ELF-1 (cell line): ENCODE results near the gene ITPR3.
A peak's percentile ranks its signal among the peaks of the same experiment; 100 is the strongest.
"Not testable (repeated sequence)": the region's sequence is repeated elsewhere in the genome, so short reads cannot be mapped to it uniquely, and the experiment has no call there.

Experiments used
- DNase-seq: peaks from one replicate; pipeline ENCODE4 v3.0.0-alpha.2; 2016; ENCODE audit warnings: low read depth, low spot score

Gene ITPR3

DNA sequence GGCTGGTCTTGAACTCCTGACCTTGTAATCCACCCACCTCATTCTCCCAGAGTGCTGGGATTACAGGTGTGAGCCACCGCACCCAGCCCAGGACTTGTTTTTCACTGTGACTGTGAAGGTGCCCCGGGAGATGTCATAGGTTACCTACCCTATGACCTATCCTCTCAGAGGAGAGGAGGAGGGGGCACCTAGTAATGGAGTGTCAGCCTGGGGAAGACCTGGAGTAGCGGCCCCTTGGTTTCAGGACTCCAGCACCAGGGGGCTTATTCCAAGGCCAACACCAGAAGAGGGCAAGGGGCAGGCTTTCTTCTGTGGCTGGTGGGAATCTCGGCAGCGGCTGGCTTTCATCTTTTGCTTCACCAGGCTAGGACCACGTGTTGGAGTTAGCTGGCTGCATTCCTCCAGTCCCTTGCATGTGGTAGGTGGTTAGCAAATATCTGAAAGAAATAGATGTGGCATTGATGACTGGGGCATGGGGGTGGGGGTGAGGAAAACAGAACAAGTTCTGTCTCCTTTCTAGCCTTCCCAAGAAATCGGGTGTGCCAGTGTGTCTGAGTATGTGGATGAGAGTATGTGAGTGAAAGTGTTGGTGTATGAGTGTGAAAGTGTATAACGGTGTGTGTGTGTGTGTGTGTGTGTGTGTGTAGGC lies 7.9 kb upstream of the ITPR3 start:
- no peak for DNase-seq

DNA sequence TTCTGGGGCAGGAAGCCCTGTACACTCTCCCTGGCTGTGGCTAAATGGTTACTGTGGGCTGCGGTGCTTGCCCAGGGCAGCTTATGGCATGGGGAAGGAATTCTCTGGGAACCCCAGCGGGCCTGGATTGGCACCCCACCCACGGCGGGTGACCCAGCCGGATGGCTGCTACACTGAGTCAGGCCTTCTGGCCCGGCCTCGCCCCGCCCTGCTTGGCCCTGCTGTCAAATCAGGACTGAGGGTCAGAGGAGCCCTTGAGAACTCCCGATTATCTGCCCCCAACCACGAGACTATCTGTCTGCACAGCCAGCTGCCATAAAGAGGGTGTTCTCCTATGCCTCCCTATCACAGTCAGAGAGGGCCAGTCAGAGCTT lies 7.3 kb upstream of the ITPR3 start:
- no peak for DNase-seq

DNA sequence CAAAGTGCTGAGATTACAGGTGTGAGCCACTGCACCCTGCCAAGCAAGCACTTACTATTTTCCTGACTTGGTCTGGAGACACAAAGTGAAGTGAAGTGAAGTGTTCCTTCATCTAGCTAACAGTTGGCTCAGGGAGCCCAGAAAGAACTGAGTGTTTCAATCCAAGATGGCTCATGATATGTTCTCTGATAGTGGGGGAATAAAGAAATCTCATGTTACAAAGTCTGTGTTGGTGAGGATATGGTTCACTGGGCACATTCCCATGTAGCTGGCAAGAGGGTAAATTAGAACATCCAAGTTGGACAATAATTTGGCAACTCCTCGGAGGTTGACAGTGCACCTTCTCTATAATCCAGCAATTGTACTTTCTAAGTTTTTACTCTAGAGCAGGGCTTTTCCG lies 5.0 kb upstream of the ITPR3 start:
- DNase-seq, result no peak

DNA sequence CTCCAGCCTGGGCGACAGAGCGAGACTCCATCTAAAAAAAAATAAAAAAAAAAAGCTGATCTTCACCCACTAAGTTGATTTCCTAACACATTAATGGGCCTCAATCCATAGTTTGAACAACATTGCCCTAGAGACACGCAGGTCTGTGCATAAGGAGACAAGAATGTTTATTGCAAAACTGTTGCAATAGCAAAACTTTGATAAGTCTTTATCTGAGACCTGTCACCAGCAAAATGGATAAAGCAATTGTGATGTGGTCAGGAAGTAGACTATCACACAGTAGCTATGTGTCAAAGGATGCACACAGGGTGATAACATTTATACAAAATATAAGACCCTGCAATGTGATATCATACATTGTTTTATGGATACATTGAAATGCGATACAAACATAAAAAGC lies 4.2 kb upstream of the ITPR3 start:
- DNase-seq, result no peak

DNA sequence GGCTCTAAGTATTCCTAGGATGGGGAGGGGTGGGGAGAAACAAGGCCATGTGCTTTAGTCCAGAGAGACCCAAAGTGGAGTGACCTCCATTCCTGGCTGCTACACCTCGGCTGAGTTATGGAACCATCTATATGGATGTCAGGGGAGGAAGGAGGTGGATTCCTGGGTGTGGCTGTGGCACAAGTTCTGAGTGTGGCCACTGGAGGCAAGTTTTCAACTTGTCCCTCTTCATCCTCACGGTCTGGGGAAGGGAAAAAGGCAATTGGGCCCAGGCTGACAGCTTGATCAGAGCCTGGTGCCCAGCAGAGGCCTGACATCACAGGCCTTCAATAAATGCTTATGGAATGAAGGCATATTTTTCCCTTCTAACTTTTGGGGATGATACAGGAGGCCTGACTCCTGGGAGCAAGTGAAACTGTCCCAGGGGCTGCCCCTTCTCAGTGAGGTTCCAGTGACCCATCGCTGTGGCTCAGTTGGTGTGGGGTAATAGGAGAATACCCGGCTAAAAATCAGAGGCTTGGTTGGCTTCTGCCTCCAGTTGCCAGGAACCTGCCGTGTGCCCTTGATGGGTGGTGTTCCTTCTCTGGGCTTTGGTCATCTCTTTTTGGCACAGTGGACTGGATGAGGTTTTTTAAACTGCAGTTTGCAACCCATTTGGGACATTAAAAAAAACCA lies 1.8 kb upstream of the ITPR3 start:
- no peak for DNase-seq

DNA sequence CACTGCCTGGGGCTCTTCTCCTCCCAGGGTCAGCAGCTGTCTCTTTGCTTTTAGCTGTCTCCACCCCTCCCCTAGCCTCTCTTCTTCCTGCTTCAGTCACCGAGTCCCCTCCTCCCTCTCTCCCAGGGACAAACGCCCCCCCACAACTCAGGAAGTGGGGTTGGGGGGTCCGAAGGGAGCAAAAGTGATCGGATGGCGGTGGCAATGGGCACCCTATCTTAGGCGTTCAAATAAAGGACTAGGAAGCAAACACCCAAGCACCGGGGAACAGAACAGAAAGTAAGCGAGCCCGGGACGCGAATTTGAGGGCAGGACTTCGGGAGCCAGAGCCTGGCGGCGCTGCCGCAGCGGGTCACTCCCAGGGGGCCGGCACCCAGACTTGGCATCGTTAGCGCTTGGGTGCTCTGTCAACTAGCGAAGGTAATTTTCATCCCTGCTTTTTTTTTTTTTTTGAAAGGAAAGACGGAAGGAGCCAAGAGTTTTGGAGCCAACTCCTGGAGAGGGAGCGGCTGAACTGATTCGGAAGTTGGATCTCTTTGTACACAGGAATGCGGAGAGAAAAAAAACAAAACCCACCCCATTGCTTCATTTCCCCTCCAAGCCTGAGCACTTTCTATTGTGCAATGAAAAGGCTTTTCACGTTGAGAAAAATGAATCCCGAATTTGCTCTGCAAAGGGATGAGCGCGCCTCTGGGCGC lies 815 bp upstream of the ITPR3 start:
- no peak for DNase-seq

DNA sequence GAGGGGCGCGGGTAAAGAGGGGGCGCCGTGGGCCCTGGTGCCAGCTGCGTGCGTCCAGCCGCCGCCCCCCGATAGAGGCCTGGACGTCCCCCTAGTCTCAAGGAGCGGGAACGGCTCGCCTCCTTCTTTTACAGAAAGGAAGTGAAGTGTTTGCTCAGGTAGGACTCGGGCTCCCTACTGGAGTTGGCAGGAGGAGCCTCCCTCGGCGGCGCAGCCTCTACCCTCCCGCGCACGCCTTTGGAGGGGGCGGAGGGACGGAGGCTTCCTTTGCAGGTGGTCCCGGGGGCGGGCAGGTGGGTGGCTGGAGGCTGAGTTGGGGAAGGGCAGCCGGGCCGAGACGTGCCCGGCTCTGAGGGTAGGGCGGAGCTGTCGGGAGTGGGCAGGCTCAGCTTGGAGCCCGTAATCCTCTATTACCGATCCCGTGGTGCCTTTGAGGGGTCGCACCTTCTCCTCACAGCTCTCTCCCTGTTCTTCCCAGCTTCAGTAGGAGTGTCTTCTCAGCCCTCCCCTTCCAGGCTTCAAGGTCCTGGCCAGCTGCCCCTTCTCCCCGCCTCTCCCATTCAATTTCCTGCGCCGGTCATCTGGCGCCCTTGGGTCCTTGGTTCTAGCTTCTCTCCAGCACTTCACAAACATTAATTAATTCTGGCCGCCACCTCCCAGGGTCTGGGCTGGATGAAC lies 728 bp downstream of the ITPR3 start:
- no peak for DNase-seq

DNA sequence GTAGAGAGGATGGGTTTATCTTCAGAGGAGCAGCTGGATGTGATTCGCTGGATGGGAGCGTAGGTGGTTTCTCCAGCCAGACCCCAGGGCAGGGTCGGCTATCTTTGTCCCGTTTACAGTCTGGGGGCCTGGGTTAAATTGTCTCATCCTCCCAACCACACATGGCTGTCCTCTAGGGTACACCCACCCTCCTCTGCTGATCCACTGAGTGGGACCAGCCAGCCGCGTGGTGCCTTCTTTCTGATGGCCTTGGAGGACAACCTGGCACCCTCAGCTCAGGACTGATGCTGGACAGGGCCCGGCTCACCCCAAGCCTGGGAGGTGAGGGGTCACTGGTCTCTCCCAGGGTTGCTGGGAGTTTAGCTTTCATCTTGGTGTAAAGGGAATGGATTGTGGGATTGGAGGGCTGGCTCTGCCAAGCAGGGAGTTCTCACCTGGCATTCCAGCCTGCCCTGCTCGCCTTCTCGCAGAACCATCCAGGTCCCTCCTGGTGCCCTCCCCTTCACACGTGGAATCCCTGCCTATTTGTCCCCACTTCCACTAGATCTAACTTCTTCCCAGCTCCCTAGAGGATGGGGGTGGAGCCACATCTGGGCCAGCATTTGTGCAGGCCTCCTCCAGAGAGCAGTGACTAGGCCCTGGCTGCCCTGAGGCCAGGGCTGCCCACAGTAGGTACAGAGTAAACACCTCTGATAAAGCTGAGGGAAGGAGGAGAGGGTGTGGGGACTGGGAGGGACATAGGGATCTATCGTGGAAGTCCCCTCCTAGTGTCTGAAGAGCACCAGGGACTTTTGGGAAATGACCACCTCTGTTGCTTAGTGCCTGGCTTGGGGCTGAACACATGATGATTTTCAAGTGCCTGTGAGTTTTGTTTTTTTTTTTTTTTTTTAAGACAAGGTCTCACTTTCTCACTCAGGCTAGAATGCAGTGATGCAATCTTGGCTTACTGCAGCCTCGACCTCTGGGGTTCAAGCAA lies 1.6 kb downstream of the ITPR3 start:
- peak; percentile 71 for DNase-seq

DNA sequence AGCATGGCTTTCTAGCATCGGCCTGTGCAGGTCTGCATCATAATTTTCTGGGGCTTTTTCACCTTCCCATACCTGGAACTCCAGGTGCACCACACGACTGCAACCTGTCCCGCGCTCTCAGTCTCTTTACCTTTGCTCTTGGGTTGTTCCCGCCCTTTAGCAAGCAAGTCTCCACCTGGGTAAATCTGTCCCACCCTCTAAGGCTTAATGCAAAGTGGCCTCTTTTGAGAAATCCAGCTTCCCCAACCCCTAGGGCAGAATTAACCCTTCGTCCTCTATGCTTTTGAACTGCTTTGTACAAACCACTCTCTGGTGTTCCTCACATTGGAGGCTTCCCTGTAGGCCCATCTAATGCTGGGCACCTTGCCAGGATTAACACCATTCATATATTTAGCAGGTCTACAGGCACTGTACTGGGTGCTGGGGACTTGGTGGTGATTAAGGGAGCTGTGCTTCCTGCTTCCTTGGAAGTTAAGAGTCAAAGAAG lies 2.8 kb downstream of the ITPR3 start:
- no peak for DNase-seq

DNA sequence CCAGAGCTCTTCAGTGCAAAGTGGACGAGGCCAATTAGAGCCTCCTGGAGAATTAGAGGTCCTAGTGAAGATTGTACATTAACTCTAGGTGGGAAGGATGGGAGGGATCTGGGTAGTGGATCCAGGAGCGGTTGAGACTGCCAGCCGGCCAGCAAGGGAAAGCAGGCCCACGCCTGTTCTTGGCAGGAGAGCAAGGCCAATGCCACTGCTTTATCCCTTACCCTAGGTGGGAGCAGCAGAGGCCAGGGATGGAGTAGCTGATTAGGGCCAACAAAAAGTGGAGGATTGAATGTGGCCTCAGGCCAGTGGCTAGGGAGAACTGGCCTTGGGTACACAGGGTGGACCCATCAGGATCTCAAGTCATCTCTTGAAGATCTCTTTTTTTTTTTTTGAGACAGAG lies 3.7 kb downstream of the ITPR3 start:
- DNase-seq, result no peak

DNA sequence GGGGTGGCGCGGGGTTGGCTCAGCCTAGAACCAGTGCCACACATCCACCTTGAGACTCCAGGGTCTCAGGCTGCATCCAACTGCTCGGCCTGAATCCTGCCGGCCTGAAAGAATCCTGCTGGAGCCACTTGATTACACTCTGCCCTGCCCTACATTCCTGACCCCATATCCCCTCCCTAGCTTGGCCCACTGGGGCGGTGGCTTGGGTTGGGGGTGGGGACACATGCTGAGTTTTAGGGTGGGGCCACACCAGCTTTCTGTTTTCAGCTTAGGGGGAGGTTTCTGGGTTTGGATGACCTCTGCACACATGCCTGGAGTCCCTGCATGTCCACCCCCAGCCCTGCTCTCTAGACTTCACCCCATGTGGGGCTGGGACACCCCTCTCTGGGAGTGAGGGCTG lies 6.8 kb downstream of the ITPR3 start:
- no peak for DNase-seq

DNA sequence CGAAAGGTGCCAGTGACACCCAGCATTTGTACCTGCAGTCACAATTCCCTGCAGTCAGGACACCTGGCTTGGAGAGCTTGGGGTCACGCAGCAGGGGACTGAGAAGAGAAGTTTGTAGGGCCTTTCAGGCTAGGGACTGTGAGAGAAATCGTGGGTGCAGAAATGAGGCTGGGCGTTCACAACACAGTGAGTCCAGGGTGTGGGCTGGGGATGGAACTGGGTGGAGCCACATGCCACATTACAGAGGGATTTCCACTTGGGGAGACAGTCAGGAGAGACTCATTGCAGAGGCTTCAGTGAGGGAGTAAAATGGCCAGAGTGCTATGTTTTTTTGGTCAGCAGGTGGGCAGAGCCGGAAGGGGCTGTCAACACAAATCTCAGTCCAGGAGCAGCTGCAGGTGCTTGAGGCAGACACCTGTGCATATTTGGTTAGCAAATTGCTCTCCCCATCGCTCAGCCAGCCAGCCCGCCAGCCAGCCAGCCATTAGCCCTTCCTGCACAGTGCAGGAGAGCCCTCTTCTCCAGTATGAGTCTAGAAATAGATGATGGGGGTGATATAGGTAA lies 7.4 kb downstream of the ITPR3 start:
- no peak for DNase-seq

DNA sequence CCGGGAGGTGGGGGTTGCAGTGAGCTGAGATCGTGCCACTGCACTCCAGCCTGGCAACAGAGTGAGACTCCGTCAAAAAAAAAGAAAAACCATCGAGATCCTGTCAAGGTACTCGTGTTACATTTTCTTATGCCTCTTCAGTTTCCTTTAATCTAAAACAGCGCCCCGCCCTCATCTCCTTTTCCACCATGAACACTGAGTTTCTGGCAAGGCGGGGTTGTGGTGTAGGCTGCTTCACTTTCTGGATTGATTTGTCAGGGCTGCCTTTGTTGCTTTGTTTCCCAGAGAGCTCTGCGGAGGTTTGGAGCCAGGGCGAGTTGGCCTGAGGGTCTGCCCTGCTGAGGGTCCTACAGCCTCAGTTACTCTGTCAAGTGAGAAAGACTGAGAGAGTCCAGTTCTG lies 8.9 kb downstream of the ITPR3 start:
- DNase-seq, result no peak

DNA sequence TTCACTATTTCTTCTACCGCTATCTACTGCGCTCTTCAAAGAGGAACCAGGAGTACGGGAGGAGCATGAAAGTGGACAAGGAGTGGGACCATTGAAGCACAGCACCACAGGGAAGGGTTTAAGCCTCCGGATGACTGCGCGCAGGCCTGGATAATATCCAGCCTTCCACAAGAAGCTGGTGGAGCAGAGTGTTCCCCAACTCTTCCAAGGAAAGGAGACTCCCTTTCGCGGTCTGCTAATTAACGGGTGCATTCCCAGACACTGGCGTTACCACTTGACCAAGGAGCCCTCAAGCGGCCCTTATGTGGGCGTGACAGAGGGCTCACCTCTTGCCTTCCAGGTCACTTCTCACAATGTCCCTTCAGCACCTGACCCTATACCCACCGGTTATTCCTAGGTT lies 10.4 kb downstream of the ITPR3 start:
- not testable (repeated sequence) for DNase-seq

DNA sequence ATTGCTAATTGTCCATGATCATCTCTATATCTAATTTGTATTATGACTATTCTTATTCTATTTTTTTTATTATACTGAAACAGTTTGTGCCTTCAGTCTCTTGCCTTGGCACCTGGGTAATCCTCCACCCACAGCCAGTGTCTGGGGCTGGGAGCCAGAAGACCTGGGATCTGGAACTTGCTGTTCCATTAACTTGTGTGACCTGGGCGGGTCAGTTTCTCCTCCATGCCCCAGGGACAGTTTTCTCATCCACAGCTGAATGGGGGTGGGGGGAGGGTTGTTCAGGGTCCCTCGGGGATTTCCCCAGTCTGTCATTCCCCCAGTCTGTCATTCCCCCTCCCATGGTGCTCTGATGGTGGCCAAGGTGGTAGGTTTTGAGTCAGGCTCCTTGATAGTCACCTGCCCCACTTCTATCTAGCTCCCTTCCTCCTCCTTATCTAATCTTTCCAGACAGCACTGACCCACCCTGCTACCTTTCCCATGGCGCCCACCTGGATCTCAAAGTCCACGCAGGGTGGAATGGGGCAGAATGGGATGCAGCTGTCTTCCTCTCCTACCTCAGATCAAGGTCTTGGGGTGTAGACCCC lies 10.9 kb downstream of the ITPR3 start:
- DNase-seq, result no peak

DNA sequence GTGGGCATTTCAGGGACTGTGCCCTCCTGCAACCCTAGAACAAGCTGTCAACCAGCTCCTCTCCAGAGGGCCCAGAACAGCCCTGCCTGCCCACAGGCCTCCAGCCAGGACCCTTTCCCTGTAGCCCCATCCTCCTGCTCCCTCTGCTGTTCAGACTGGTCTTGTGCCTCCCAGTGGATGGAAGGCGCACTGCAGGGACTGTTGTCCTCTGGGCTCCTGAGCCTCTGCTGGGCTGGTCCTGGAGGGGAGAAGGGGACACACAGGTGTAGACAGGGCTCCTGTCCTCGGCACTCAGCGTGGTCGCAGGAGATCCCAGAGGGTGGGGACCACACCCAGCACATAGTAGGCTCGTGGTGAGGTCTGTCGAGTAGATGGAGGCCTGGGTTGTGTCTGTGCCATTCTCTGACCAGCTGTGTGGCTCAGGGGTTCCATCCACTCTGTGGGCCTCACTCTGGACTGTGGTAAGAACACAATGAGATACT lies 11.5 kb downstream of the ITPR3 start:
- DNase-seq, result peak; percentile 93

DNA sequence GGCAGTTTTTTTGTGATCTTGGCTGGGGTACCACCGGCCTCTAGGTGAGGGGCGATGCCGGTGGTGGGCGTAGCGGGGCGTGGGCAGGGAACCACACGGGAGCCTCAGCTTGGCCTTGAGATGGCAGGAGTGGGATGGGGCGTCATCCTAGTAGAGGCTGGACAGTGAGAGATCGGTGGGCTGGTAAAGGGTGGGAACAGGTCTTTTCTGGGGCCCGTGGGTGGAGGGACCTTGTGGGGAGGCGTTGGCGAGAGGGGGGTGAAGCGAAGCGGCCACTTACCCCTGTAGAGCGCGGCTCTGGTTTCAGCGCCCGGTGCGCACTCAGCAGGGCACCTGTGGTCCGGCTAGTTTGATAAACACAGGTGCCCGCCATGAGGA lies 12.0 kb downstream of the ITPR3 start:
- no peak for DNase-seq

DNA sequence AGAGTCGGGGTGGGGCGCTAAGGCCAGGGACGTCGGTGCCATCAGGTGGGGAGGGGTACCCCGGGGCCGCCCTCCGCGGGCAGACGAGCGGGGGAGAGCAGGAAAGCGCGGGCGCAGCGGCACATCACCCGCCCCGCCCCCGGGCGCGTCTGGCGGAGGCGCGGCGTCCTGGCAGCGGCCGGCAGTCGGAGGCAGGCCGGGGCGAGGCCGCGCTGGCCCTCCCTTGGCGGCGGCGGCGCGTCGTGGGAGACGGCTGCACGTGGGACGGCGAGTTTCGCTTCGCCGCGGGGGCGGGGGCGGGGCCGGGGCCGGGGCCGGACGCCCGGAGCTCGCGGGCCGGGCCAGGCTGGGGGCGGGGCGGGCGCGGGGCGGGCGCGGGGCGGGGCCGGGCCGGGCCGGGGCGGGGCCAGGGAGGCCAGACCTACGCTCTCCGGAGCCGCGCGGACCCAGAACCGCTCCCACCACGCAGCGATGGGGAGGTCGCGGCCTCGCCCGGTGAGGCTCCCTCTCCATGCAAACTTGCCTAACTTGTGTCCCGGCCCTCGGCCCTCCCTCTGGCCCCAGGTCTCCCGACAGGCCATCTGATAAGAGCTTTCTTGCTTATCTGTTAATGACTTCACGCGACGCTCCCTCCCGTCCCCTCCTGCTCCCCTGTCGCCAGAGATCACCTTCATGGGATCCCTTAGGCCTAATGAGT lies 12.5 kb downstream of the ITPR3 start:
- DNase-seq, result peak; percentile 72

DNA sequence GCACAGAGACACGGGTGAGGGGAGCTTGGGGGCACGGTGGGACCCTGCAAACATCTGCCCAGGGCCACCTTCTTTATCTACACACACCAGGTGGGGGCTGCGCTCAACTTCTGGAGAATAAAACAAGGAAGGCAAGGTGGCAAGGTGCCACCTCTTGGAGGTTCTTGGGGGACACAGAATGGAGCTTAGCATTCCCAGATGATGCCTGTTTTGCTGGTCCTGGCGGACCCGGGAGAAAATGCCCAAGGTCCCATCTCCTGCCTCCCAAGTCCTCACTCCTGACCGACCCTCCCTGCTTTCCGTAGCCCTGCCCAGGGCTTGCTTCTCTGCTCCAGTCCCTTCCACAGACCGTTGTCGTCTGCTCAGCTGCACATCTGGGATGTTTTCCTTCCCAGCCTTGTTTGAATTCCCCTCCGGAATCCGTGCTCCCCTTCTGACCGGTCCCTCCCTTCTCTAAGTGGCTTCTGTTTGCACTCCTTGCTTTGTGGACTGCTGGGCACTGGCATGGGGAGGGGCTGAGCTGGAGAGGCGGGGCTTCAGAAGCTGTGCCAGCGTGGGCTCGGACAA lies 13.1 kb downstream of the ITPR3 start:
- DNase-seq, result no peak
